ENCODE results near the gene POLR2F.

Gene POLR2F

DNA sequence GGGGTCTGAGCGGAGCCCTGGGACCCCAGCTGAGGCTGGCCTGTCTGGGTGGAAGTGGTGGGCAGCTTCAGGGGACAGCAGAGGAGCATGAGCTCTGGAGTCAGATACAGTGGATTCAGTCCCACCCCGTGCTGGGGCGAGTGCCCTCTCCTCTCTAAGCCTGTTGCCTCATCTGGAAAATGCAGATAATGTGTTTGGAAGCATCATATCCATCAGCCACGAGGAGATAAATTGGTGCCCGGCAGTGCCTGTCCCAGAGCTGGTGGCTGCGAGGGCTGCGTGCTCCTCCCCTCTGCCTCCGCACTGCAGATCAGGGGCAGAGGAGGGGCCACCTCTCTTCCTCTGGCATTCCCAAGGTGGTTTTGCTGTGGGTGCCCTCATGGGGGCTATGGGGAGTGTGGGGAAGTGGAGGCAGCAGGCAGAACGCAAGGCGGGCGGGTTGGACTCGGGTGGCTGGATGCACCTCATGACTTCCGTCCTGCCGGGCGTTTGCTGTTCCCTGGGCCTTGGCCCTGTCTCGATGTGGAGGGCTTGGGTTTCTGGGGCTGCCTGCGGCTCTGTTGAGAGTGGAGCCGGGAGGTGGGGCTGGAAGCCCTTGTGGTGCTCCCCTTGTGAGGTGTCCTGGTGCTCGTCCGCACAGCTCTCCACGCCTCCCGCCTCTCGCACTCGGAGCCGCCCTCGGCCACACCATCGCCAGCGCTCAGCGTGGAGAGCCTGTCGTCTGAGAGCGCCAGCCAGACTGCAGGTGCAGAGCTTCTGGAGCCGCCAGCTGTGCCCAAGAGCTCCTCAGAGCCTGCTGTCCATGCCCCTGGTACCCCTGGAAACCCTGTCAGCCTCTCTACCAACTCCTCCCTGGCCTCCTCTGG is 26.5 kb upstream of the POLR2F start:
- peaks cover 20% of the 10 kb centered on the region for H3K36me3 Mint-ChIP-seq (ENCODE audit: low read depth)
- H3K27me3 Mint-ChIP-seq (ENCODE audit: low read depth) = no peaks in the 10 kb centered on the region
- H3K4me3 Mint-ChIP-seq = no peak overlapping the region
- TF ChIP-seq, protein P1, sequence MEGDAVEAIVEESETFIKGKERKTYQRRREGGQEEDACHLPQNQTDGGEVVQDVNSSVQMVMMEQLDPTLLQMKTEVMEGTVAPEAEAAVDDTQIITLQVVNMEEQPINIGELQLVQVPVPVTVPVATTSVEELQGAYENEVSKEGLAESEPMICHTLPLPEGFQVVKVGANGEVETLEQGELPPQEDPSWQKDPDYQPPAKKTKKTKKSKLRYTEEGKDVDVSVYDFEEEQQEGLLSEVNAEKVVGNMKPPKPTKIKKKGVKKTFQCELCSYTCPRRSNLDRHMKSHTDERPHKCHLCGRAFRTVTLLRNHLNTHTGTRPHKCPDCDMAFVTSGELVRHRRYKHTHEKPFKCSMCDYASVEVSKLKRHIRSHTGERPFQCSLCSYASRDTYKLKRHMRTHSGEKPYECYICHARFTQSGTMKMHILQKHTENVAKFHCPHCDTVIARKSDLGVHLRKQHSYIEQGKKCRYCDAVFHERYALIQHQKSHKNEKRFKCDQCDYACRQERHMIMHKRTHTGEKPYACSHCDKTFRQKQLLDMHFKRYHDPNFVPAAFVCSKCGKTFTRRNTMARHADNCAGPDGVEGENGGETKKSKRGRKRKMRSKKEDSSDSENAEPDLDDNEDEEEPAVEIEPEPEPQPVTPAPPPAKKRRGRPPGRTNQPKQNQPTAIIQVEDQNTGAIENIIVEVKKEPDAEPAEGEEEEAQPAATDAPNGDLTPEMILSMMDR (IDR thresholded peaks at IDR 0.05; ENCODE audit: unreplicated experiment in 3 of 3) = no peak
- H3K4me1 Mint-ChIP-seq = peaks cover 3% of the 10 kb centered on the region
- H3K27ac Mint-ChIP-seq = no peak overlapping the region
- H3K9me3 Mint-ChIP-seq = no peaks in the 10 kb centered on the region

DNA sequence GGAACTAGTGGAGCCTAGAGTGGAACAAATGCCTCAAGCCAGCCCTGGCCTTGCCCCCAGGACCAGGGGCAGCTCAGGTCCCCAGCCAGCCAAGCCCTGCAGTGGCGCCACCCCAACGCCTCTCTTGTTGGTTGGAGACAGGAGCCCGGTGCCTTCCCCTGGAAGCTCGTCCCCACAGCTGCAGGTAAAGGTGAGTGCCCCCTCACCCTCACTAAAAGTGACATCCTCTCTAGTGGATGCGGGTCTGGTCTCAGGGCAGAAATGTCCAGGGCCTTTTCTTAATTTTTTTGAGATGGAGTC is 25.9 kb upstream of the POLR2F start:
- Mint-ChIP-seq H3K9me3 (no peaks in the 10 kb centered on the region), H3K4me1 (peaks cover 4% of the 10 kb centered on the region), H3K36me3 (ENCODE audit: low read depth) (peaks cover 21% of the 10 kb centered on the region), H3K27ac (no peak overlapping the region), H3K4me3 (no peak overlapping the region), H3K27me3 (ENCODE audit: low read depth) (no peaks in the 10 kb centered on the region)
- TF ChIP-seq, protein P1 (IDR thresholded peaks at IDR 0.05; ENCODE audit: unreplicated experiment in 3 of 3) = no peak

DNA sequence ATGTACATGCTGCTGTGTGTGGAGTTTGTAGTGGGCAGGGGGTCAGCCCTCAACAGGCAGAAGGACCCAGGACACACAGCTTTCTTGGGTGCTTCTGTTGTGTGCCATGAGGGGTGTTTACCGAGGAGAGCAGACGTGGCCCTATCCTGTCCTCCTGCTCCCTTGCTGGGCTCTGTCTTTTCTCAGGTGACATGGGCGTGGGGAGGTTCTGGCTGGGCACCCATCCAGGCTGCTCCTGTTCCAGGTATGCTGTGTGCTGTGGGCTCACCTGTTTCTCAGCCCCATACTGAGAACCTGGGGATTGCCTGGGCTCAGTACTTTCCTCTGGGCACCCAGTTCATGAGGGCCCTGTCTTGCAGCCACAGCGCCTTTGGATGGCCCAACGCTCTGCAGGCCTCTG is 24.1 kb upstream of the POLR2F start:
- Mint-ChIP-seq H3K4me3 (no peak overlapping the region), H3K27me3 (ENCODE audit: low read depth) (no peaks in the 10 kb centered on the region), H3K9me3 (no peaks in the 10 kb centered on the region), H3K36me3 (ENCODE audit: low read depth) (peaks cover 28% of the 10 kb centered on the region), H3K4me1 (peaks cover 11% of the 10 kb centered on the region), H3K27ac (no peak overlapping the region)
- TF ChIP-seq, protein P1 (IDR thresholded peaks at IDR 0.05; ENCODE audit: unreplicated experiment in 3 of 3) = no peak

DNA sequence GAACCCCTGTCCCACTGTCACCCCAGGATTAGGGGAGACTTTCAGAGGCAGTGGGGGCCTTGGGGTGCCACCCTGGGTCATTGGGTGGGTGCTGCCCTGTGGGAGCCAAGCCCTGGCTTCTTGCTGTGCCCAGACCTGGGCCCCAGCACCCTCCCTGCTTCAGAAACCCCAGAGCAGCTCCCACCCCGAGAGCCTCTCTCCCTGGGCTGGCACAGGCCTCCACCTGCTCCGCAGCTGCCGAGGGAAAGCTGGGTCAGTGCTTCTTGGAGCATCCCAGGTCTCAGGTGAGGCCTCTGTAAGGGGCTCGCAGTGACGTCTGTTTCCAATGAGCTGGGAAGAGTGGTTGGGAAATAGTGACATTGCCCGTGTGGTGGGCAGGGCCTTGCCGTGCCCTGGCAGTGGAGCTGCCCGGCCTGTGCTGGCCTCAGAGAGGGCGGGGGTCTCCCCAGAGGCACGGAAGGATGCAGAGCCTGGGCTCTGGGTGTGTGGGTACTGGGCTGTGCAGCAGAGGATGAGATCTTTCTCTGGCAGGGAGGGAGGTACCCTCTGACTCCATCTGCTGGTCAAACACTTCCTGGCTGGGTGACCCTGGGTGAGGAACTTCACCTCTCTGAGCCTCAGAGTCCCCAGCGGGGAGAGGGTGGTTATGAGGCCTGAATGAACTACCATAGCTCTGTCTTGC is 23.1 kb upstream of the POLR2F start:
- TF ChIP-seq, protein P1 (IDR thresholded peaks at IDR 0.05; ENCODE audit: unreplicated experiment in 3 of 3) = no peak
- no peaks in the 10 kb centered on the region for H3K27me3 Mint-ChIP-seq (ENCODE audit: low read depth)
- peaks cover 28% of the 10 kb centered on the region for H3K36me3 Mint-ChIP-seq (ENCODE audit: low read depth)
- H3K27ac Mint-ChIP-seq = no peak overlapping the region
- H3K9me3 Mint-ChIP-seq = no peaks in the 10 kb centered on the region
- no peak overlapping the region for H3K4me3 Mint-ChIP-seq
- peaks cover 11% of the 10 kb centered on the region for H3K4me1 Mint-ChIP-seq

DNA sequence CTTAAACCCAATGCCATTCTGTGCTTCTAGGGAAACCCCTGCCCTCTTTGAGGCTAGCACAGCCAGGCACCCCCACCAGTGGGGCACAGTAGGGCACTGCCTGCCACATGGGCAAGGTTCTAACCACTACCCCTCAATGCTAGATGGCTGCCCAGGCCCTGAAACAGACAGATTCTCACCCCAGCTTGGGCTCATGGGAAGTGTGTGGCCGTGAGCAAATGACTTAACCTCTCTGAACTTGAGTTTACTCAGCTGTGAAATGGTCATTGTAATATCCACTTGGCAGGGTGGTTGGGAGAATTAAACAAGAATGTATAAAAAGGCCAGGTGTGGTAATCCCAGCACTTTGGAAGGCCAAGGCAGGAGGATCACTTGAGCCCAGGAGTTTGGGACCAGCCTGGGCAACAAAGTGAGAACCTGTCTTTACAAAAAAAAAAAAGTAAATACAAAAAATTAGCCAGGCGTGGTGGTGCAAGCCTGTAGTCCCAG is 22.5 kb upstream of the POLR2F start:
- Mint-ChIP-seq H3K4me1 (peaks cover 11% of the 10 kb centered on the region), H3K9me3 (no peaks in the 10 kb centered on the region), H3K27me3 (ENCODE audit: low read depth) (no peaks in the 10 kb centered on the region), H3K27ac (no peak overlapping the region), H3K36me3 (ENCODE audit: low read depth) (peaks cover 28% of the 10 kb centered on the region), H3K4me3 (no peak overlapping the region)
- TF ChIP-seq, protein P1 (IDR thresholded peaks at IDR 0.05; ENCODE audit: unreplicated experiment in 3 of 3) = no peak
